Stimulated activated CD4-positive, alpha-beta T cell treated with anti-CD3 and anti-CD28 coated beads, Interleukin-12 subunit alpha, Interleukin-12 subunit beta, amount 100 ng/mL, for 24 hours (primary cell): ENCODE results near the gene ASCC1.
"Not testable (repeated sequence)": the region's sequence is repeated elsewhere in the genome, so short reads cannot be mapped to it uniquely, and the experiment has no call there.

Source experiments
- DNase-seq, 2 experiments: peaks; one replicate each; pipeline ENCODE4 v3.0.0-alpha.2; 2020; ENCODE audit warnings: low read depth in 2 of 2

Gene ASCC1

GRCh38 chr10:72126872-72127232, 89.2 kb downstream of the ASCC1 start:
- no peak for DNase-seq

- no peak for DNase-seq
Observed at GRCh38 chr10:72126184-72126871, 89.7 kb downstream of the ASCC1 start.

GRCh38 chr10:72124989-72125388, 91.1 kb downstream of the ASCC1 start:
- no peak for DNase-seq

GRCh38 chr10:72124381-72124780, 91.7 kb downstream of the ASCC1 start:
- no peak for DNase-seq

DNA sequence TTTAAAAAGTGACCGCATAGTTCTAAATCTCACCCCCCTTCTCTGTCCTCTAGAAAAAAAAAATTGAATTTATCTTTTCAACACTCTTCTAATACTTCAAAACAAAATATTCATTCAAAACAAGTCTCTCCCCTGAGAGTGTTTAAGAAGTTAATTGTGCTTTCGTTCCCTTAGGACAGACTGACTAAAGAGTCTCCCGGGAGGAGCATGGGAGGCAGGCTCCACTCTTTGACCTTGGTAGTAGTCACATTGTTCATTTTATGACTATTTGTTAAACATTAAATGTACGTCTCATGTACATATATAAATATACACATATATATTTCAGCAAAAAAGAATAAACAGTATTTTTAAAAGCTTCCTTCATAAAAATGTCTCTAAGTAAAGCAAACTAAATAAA, 92.5 kb downstream of the ASCC1 start:
- DNase-seq, result no peak

GRCh38 chr10:72122221-72122620, 93.9 kb downstream of the ASCC1 start:
- DNase-seq, result no peak

GRCh38 chr10:72121389-72121788, 94.7 kb downstream of the ASCC1 start:
- DNase-seq, result no peak

DNA sequence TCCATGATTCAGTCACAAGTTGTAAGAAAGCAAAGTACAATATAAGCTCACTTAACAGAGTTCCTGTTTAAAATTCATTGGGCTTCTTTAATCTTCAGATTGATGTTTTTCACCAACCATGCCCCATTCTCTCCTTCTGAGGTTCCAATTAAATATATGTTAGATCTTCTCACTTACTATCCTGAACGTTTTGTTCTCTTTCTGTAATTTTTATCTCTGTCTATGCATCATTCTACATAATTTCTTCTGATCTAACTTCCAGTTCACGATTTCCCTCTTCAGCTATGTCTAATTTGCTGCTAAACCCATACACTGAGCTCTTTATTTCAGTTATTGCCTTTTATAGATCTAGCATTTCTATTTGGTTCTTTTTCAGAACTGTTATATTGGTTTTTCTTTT, 99.7 kb downstream of the ASCC1 start:
- no peak for DNase-seq

GRCh38 chr10:72114706-72115450, 101.2 kb downstream of the ASCC1 start:
- DNase-seq, result no peak

GRCh38 chr10:72110673-72111401, 105.2 kb downstream of the ASCC1 start:
- no peak for DNase-seq

GRCh38 chr10:72109636-72110157, 106.4 kb downstream of the ASCC1 start:
- no peak for DNase-seq

DNA sequence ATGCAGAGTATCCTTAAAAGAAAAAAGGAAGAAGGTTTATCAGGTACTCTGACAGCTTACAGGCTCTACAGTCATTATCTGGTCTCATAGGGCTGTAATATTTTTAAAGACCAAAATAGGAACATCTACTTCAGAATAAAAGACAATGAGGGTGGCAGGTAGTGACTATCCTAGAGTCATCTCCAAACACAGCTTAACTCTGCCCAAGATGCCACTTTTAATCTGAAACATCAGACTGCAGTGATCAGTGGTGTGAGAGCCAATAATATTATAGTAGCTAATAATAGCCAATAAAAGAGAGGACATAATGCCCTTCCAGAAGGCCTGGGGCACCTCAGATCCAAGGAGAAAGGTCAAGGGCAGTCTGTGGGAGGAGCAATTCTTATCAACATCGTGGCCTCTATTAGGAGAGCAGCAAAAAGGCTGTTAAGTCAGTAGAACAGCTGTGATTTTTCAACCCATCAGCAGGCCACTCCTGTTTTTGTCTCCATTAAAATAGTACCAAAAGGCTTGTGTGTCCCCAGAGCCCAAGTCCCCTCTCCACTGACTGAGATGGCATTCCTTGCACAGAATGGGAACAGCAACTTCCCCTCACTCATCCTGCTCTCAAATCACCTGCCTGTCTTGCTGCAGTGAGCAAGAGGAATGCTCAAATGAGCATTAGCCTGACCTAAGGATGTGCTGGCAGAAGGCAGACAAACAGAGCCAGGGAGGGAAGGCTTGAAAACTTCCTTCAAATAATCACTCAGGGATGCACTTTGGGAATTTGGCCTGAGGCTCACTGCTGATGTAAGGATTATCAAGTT, 107.0 kb downstream of the ASCC1 start:
- no peak for DNase-seq

GRCh38 chr10:72108004-72108370, 108.1 kb downstream of the ASCC1 start:
- not testable (repeated sequence) for DNase-seq

DNA sequence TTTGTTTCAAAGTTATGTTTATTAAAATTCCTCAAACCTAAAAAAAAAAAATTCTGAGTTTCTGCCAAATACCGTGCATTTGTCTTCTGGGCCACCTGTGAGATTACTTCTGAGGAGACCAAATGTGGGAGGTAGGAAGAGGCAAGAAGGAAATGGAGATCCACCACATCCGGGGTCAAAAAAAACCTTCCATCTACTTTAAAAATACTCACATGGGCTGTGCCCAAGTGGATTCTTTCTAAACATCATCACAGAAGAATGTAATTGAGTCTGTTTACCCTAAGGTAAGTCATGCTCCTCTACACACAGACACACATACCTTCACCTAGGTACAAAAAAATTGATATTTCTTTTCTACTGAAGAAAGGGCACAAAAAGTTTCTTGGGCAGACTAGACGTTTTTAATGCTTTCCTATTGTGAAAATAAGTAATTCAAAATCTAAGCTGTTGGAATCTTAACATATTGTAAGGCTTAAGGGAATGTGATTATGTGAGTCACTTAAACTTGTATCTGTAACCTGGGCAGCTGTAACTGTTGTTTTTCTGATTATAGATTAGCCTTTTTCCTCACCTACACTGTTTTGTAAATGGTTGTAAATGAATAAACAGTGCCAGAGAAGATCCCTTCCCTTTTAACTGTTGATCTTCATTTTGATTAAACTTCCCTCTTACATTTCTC, 108.6 kb downstream of the ASCC1 start:
- DNase-seq, result no peak

- no peak for DNase-seq
Observed at GRCh38 chr10:72106896-72107295, 109.2 kb downstream of the ASCC1 start.

- no peak for DNase-seq
Observed at GRCh38 chr10:72106154-72106849, 109.8 kb downstream of the ASCC1 start.

DNA sequence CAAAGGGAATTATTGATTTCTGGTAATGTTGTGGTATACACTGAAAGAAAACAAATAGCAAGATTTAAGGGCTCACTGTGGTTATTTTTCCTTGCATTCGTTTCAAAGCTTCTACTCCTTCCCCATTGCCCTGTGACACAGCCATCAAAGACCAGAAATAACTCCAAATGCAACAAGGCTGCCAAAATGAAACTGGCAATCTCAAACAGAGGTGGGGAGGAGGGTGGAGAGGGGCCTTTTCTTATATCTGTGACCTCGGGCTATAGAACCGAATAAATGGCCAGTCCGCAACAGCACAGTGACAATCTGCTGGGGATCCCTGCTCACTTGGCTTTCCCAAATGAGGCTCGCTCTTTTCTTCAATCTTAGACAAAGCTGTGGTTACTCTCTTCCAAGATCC, 110.4 kb downstream of the ASCC1 start:
- no peak for DNase-seq

DNA sequence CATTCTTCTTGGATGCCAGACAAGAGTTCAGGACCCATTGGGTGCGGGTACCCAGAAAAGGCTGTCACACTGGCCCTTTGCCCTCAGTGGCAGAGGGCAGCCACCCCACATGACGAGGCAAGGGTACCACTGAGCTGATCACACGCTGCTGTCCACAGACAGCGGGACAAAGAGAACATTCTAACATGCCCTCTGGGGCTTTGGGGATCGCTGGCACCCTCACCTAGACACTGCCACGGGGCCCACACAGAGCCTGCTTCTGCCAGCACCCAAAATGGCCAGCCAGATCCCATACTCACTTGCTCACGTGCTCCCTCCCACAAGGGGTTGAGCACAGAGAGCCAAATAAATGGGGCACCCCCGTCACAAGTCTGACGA, 111.0 kb downstream of the ASCC1 start:
- DNase-seq, result no peak

DNA sequence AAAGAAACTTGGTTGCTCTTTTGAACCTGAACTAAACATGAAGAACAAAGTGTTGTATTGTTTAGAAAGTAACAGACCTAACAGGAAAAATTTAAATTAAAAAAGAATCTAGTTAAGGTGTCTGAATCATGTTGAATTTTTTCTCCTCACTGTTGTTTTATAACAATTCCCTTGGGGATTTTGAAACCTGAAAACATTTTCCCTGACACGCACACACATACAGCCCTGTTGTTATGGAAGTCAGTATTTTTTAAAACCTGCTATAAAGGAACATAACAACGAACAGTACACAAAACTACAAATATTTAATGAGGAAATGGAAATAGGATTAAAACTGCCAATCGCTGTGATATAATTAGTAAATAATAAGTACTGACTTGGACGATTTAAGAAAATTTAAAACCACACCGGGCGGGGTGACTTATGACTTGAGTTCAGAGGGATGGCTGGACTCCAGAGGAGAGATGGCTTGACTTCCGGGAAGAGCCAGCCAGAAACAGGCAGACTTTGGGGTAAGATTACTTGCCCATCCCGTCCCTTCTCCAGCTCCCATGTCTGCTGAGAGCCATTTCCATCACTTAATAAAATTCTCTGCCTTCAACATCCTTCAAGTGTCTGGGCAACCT, 111.5 kb downstream of the ASCC1 start:
- DNase-seq, result no peak

DNA sequence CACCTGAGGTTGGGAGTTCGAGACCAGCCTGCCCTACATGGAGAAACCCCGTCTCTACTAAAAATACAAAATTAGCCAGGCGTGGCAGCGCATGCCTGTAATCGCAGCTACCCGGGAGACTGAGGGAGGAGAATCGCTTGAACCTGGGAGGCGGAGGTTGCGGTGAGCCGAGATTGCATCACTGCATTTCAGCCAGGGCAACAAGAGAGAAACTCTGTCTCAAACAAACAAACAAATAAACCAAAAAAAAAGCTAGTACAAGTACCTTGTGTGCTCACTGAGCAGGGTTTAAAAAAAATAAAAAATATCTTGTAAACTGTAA, 116.5 kb downstream of the ASCC1 start:
- DNase-seq, result no peak
